GM18498 (cell line): ENCODE data around the gene DNAAF3.
"Not testable (repeated sequence)": the region's sequence is repeated elsewhere in the genome, so short reads cannot be mapped to it uniquely, and the experiment has no call there.

Source experiments
- ATAC-seq: cut with Tn5 transposase; IDR thresholded peaks from one replicate; pipeline ENCODE4 v1.9.1; 2021; ENCODE audit warnings: mild to moderate bottlenecking, moderate library complexity; ENCODE audit not compliant: unreplicated experiment

Gene DNAAF3

GRCh38 chr19:55176076-55176475 lies 9.7 kb upstream of the DNAAF3 start:
- no peak for ATAC-seq

DNA sequence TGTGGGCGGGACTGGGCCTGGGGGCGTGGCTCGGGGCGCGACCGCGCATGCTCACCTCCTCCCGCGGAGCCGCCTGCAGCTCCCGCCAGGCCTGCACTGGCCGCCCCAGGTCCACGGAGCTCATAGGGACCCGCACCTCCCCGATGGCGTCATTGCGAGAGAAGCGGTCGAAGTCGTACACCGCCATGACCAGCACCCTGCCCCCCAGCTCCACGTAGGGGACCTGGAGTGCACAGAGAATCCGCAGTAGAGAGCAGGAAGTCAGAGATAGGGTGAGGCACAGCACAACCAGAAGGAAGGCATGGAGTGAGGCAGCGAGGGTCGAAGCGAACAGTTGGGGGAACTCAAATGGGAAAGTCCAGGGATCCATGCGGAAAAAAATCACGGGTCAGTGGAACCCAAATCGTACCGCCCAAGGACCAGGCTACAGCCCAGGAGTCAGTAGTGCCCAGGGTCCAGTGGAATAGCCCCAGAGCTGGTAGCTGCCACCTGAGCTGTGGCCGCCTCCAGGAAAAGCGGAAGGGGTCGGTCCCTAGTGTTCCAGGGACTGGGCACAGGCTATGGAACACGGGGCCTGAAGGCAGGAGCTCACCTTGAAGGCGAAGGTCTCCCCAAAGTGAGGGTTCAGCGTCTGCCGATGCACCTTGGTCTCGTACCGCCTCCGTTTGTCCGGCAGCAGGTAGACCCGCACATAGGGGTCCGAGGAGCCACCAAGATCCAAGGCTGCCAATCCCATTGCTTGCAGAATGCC lies 8.9 kb upstream of the DNAAF3 start:
- no peak for ATAC-seq

GRCh38 chr19:55174425-55175116 lies 8.2 kb upstream of the DNAAF3 start:
- no peak for ATAC-seq

GRCh38 chr19:55173714-55174409 lies 7.4 kb upstream of the DNAAF3 start:
- no peak for ATAC-seq

GRCh38 chr19:55173186-55173713 lies 6.8 kb upstream of the DNAAF3 start:
- no peak for ATAC-seq

DNA sequence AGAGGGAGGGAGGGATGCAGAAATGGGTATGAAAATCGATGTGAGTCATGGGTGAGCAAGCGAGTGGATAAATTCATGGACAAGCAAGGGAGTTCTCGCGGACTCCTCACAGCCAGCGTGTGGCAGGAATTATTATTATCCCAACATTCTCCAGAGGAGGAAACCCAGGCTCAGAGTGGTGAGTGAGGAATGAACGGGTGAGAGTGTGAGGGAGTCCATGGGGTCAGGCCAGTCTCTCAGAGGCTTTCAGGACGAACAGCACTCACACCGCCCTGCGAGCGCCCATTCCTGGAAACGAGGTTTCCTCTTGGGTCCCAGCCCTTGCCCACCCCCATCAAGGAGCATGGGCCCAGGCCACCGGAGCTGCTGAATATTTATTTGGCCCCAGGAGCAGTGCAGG lies 6.3 kb upstream of the DNAAF3 start:
- no peak for ATAC-seq

DNA sequence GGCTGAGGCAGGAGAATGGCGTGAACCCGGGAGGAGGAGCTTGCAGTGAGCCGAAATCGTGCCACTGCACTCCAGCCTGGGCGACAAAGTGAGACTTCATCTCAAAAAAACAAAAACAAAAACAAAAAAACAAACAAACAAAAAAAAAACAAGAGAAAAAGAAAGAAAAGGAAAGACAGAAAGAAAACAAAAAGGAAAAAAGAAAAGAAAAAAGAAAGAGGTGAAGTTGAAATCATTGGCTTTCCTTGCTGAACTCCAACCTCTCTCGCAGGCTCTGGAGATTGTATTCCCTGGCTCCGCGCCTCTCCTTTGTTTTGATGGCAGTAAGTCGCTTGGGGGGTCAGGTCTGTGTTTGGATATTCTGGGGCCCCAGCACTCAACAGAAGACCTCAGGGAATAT lies 5.9 kb upstream of the DNAAF3 start:
- ATAC-seq = not testable (repeated sequence)

DNA sequence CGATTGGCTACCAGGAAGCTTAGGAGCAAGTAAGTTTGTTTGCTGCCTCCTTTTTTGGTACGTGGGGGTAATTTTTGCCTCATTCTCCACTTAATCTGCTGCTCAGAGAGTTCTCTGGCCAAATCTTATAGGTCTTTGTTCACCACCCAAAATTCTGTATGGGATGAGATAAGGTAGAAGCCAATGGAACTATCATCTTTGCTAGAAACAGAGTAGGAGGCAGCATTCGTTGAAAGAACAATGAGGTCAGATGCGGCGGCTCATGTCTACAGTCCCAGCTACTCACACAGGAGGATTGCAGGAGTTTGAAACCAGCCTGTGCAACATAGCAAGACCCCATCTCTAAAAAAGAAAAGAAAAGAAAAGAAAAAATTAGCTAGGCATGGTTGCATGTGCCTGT lies 5.0 kb upstream of the DNAAF3 start:
- ATAC-seq = no peak

DNA sequence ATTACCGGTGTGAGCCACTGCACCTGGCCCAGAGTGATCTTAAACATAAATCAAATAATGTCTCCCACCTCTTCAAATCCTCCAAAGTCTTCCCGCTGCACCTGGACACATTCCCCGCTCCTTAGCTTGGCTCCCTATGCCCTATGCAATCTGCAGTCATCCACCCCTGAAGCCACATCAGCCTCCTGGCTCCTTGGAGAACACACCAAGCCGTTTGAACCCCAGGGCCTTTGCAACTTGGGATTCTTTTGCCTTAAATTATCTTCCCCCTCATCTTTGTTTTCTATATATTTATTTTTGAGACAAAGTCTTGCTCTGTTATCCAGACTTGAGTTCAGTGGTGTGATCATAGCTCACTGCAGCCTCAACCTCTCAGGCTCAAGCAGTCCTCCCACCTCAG lies 2.7 kb upstream of the DNAAF3 start:
- no peak for ATAC-seq

DNA sequence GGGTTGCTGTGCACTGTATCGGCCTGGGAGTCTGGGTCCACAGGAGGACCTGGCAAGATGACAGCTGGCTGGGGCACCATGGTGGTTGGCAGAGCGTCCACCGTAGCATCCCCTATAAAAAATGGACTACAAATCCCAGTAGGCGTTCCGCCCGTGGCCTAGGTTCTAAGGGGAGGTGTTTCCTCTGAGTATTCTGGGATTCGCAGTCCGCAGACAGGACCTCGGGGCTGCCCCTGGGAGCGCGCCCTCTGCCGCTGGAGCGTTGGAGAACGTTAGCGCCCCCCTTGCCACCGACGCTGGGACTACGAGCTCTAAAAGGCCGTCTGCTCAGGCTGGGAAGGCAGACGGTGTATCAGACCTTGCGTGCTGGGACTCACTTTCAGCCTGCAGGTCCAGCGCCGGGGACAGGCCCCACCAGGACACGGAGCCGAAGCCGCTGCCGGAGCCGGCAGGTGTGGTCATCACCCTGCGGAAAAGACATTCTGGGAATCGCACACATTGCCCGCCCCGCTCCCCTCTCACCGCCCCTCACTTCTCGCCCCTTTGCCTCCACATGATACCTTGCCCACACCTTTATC lies 372 bp downstream of the DNAAF3 start:
- peak; percentile 27 for ATAC-seq

DNA sequence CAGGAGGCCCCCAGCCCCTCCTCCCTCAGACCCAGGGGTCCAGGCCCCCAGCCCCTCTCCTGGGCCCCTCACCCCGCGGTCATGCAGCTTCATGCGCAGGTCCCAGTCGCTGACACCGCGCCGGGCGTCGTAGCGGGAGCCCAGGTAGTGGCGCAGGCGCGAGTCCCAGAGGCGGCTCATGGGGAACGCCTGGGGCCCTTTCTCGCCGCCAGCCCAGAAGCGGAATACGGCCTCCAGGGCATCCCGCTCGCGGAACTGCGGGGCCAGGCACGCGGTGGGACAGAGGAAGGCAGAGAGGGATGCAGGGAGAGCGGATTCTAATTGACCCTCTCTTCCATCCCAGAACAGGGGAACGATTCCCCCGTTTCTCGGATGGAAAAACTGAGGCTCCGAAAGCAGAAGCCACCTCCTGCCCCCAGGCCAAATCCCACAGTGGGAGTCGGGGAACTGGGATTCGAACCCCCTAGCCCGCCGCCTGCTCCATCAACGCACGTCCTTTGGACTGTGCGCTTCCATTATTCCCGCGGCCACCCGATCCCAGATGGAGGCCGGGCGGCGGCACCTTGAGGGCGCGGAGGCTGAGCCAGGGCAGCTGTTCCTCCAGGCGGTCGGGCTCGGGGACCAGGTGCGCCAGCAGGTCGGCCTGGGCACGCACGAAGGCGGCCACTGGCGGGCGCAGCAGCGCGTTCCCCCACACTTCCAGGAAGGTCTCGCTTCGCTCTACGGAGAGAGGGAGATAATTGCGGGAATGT lies 4.7 kb downstream of the DNAAF3 start:
- ATAC-seq = no peak

GRCh38 chr19:55160986-55161365 lies 5.4 kb downstream of the DNAAF3 start:
- ATAC-seq = no peak

DNA sequence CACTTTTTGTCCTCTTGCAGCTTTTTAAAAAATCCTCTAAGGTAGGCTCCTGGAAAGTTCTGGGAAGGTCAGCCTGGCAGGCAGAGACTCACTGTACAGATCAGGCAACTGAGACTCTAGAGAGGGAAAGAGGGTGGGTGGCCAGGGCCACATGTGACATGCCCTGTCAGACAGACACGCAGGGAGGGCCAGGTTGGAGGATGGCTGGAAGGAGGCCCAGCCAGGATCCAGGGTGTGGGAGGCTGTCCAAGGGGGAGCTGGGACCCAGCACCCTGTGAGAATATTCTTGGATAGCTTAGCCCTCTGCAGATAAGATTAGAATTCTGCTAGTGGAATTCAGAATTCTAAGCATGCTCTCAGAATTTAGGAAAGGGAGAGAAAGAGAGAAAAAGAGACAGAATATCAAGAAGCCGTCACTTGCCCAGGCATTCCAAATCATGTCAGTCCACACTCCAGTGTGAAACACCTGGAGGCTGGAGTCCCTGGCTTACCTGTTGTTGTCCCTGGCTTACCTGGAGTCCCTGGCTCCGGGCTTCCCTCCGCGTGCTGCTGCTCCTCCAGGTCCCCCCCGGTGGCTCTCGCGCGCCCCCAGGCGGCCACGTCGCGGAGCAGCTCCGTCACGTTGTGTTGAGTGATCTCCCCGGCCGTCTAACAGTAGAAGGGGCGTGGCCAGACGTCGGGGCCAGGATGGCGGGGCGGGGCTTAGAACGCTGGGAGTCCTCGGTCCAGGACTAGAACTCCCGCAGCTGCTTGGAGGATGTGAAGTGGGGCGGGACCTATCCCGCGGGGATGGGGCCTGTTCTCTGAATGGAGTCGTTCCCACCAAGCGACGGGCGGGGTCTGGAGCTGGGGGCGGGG lies 6.1 kb downstream of the DNAAF3 start:
- ATAC-seq = no peak

DNA sequence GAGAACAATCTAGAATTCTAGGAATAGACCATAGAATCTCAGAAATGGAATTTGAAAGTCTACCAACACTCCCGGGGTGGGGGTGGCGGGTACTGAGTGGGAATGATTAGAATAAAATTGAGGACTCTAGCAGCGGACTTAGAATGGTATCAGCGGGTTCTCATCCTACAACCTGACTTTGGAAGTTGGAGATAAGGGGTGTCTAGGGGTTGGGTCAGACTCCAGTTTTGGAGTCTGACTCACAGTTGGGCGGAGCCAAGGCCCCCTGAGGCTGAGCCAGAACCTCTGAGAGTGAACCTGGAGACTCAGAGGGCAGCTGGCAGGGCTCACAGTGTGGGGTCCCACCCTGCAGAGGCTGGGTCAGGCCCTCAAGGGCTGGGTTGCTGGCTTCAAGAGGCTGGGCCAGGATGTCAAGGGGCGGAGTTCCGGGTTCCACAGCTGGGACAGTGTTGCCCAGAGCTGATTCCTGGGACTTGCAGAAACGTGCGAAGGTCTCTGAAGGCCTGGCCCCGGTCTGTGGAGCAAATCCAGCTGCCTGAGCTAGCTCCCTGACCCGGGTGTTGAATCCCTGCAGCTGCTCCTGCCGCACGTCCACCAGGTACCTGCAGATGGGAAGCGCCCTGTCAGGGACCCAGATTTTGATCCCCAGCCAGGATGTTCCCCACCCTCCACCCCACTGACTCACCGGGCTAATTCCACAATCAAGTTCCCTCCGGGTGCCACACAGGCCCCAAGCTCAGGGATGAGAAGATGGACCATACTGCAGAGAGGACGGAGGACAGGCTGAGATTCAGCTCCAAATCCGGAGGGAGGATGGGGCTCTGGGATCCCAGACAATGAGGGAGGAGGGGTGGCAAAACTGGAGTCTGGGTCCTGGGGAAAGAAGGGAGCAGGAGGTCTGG lies 7.3 kb downstream of the DNAAF3 start:
- ATAC-seq = no peak

DNA sequence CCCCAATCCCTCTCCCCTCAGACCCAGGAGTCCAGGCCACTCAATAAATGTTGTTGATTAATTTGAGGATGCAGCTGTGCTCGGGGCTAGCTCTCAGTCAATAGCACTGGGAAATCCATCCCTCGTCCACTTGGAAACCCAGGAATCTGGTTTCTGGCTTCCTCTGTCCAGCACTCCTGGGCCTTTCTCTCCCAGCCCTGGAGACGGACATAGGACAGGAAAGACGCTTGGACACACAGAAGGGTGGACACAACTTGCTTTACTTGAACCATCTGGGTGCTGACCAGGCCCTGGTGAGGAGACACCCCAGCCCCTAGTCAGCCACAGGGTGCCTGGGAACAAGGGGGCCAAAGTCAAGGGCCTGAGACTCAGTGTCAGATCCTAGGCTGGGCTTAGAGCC lies 8.0 kb downstream of the DNAAF3 start:
- ATAC-seq = no peak

GRCh38 chr19:55157064-55157908 lies 9.1 kb downstream of the DNAAF3 start, which contains the start of gene TNNI3:
Gene TNNI3, minus strand, starts transcription at chr19:55157732. Its CDS starts 143 bp downstream, at chr19:55157589.
- ATAC-seq = no peak

GRCh38 chr19:55156202-55157063 lies 10.0 kb downstream of the DNAAF3 start:
- no peak for ATAC-seq
